NCI-H187 treated with DMSO at 0.1 percent for 48 hours (cell line): ENCODE measurements around the gene TAF11L4.
"Not testable (repeated sequence)": the region's sequence is repeated elsewhere in the genome, so short reads cannot be mapped to it uniquely, and the experiment has no call there.

Source experiments
- DNase-seq: peaks from one replicate; lab custom pipeline; 2025; lab: John Stamatoyannopoulos, UW

Gene TAF11L4

DNA sequence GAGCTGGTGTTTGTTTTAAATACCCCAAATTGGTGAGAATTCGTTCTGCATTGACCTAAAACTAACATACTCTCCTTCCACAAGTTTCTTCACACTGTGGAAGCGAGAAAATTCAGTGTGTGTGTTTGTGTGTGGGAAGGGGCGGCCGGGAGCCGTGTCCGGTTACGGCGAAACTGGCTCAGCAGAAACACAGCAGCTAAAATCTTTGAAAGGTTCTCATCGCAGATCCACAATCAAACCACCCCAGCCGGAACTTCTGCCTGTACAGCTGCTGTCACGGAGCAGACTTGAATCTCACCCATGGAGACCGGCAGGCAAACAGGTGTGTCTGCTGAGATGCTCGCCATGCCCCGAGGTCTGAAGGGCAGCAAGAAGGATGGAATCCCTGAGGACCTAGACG lies at the start of gene TAF11L4:
Gene TAF11L4 (plus strand): TSS at position 301 of the 400 bp plus-strand sequence.
- not testable (repeated sequence) for DNase-seq

DNA sequence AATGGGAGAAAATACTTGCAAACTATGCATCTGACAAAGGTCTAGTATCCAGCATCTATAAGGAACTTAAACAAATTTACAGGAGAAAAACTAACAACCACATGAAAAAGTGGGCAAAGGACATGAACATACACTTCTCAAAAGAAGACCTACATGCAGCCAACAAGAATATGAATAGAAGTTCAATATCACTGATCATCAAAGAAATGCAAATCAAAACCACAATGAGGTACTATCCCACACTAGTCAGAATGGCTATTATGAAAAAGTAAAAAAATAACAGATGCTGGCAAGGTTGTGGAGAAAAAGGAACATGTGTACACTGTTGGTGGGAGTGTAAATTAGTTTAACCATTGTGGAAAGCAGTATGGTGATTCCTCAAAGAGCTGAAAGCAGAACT lies 46.5 kb upstream of the TAF11L4 start:
- not testable (repeated sequence) for DNase-seq

DNA sequence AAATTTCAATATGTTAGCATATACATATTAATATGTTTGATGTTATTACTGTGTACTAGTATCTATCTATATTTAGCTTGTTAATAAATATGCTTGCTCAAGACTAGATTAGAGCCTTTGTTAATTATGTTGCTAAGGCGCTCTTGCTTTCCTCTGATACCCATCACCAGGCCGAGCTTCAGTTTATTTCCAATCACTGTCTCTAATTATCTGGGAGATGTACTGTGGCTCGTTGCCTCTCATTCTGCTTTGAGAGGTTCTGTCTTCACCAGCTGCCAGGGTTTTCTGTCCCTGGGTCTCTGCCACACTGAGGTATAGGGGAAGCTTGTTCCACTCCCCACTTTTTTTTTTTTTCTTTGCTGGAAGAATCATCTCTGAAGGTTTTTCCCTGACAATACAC lies 44.6 kb upstream of the TAF11L4 start:
- DNase-seq, result no peak

DNA sequence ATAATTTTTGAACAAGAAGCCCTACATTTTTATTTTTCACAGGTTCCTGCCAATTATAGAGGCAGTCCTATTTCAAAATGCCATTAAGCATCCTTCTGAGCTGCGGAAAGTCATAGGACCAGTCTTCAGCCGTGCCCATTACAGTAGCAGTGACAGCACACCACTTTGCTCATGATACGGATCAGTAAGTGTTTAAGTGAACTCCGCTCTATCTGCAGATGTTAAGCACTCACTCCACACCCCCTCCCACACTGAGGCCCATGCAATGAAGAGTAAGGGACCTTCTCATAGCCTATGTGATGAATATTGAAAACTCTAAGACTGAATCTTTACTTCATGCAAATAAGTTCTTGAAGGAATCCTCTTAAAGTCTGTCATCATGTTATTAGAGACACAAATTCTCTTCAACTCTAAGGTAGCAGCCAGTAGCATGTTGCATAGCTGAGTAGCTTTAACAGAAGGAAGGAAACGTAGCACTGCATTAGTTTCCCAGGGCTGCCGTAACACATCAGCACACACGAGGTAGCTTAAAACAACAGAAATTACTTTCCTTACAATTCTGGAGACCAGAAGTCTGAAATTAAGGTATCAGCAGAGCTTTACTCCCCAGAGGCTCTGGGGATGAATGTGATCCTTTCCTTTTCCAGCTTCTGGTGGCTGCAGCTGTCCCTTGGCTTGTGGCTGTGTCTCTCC lies 43.9 kb upstream of the TAF11L4 start:
- DNase-seq, result no peak

DNA sequence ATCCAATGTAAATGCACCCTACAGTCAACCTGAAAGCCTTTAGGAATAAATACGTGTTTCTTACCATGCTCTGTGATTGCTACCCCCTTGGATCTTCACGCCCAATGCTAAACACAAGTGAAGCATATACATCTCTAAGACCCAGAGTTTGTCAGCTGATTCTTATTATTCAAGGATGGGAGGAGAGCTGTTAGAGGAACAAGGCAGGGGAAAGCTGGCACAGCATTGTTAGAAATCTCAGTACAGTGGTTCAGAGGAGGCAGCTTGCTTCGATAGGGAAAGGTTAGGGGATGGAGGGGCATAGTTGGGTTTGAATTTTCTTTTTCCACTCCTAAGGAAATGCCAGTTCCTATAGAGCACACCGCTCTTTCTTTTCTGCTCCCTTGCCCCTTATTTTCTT lies 40.2 kb upstream of the TAF11L4 start:
- DNase-seq, result no peak

DNA sequence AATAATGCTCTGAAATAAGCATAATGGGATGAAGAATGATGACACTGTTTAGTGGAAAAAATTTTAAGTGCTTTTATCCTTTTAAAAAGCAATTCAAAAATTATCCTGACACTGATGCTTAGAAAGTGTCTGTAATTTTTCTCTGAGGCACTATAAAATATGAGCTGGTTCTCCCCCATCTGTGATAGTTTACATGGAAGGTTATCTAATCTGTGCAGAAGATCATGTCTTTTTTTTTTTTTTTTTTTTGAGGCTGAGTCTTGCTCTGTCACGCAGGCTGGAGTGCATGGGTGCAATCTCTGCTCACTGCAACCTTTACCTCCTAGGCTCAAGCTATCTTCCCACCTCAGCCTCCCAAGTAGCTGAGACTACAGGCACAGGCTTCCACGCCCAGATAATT lies 38.8 kb upstream of the TAF11L4 start:
- DNase-seq, result no peak

DNA sequence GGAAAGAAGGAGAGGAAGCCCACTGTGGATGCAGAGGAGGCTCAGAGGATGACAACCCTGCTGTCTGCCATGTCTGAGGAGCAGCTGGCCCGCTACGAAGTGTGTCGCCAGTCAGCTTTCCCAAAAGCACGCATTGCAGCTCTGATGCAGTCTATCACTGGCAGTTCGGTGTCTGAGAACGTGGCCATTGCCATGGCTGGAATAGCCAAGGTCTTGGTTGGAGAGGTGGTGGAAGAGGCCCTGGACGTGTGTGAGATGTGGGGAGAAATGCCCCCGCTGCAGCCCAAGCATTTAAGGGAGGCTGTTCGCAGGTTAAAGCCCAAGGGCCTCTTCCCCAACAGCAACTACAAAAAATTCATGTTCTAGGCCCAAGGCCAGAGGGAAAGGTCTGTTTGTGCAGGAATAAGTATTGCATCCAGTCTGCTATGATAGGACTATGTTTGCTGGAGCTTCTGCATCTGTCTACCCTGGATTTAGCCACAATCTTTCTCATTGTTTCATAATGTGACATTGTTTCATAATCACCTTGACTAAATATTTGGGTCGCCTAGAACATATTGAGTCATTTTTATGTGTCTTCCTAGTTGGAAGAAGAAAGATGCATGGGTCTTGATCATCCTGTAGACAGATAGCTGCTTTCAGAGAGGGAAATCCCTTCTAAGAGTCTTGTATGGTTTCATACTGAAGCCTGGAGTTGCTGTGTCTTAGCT lies 35.0 kb upstream of the TAF11L4 start:
- DNase-seq, result not testable (repeated sequence)

DNA sequence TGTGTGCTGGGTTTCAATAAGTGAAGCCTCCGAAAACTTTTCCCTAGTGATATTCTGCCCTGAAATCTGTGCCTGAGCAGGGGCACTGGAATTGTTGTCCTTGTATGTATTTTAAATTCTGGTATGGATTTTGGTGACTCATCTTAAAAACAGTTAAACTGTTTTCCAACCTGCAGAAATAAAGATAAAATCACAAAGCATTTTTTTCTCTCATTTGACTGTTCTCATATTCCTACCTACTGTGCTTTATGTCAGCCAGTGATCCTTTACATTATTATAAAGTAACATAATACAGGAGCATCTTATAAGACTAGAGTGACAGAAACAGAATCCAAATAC lies 34.5 kb upstream of the TAF11L4 start:
- DNase-seq, result no peak

DNA sequence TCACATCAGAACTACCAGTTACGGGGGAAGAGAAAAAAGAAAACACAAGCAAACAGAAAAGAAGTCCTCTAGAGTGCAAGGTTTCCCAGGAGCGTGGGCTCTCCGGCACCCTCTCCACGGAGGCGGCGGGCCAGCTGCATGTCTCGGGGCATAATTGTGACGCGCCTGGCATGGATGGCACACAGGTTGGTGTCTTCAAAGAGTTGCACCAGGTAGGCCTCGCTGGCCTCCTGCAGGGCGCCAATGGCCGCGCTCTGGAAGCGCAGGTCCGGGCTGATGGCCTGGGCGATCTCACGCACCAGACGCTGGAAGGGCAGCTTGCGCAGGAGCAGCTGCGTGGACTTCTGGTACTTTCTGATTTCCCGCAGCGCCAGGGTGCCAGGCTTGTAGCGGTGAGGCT lies 30.3 kb upstream of the TAF11L4 start:
- not testable (repeated sequence) for DNase-seq

DNA sequence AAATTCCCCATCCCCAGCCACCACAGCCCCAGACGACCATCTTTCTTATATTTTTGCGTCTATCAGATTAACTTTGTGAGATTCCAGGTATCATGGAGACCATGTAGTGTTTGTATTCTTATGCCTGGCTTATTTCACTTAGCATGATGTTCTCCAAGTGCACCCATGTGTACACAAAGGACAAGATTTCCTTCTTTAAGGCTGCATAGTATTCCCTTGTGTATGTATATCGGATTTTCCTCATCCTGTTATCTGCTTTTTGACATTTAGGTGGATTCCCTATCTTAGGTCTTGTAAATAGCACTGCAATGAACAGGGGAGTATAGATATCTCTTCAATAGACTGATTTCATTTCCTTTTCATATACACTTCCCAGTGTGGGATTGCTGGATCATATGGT lies 28.8 kb upstream of the TAF11L4 start:
- DNase-seq, result no peak

DNA sequence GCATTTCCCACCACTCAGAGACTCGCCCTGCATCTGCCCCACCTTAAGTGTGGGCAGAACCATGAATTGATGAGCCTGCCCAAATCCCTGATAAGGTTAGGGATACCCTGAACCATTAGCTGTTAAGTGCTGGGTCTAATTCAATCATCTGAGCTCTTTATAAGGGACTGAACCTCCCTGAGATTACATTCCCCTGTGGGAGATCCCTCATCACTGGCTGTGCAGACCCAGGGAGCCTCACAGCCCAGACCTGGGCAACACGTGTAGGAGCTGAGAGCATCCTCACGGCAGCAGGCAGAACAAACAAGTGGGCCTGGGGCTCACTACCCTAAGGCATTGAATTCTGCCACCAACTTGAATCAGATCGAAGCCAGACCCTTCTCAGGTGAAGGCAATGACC lies 24.2 kb upstream of the TAF11L4 start:
- no peak for DNase-seq

DNA sequence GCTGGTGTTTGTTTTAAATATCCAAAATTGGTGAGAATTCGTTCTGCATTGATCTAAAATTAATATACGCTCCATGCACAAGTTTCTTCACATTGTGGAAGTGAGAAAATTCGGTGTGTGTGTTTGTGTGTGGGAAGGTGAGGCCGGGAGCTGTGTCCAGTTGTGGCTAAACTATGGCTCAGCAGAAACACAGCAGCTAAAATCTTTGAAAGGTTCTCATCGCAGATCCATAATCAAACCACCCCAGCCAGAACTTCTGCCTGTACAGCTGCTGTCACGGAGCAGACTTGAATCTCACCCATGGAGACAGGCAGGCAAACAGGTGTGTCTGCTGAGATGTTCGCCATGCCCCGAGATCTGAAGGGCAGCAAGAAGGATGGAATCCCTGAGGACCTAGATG lies 23.7 kb upstream of the TAF11L4 start, which contains the start of gene TAF11L2:
Gene TAF11L2 (plus strand): TSS at position 301 of the 400 bp plus-strand sequence.
- not testable (repeated sequence) for DNase-seq

DNA sequence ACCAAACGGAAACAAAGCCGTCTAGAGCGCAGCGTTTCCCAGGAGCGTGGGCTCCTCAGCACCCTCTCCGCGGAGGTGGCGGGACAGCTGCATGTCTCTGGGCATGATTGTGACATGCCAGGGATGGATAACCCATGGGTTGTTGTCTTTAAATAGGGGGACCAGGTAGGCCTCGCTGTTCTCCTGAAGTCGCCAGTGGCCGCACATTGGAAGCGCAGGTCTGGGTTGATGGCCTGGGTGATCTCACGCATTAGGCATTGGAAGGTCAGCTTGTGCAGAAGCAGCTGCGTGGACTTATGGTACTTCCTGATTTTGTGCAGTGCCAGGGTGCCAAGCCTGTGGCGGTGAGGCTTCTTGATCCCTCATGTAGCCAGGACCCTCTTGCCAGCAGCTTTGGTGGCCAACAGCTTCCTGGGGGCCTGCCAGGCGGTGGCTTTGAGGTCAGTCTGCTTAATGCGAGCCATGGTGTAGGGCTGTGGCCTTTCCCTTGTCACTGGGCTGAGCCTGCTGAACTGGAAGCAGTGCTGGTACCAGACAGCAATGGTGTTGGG lies 9.8 kb upstream of the TAF11L4 start:
- DNase-seq, result no peak

DNA sequence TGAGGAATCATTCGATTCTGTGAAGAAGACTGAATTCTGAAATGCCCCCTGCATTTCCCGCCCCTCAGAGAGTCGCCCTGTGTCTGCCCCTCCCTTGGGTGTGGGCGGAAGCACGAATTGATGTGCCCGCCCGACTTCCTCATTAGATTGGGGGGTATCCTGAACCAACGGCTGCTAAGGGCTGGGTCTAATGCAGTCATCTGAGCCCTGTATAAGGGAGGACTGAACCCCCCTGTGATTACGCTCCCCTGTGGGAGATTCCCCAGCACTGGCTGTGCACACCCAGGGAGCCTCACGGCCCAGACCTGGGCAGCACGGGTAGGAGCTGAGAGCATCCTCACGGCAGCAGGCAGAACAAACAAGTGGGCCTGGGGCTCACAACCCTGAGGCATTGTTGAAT lies 4.1 kb upstream of the TAF11L4 start:
- DNase-seq, result not testable (repeated sequence)

DNA sequence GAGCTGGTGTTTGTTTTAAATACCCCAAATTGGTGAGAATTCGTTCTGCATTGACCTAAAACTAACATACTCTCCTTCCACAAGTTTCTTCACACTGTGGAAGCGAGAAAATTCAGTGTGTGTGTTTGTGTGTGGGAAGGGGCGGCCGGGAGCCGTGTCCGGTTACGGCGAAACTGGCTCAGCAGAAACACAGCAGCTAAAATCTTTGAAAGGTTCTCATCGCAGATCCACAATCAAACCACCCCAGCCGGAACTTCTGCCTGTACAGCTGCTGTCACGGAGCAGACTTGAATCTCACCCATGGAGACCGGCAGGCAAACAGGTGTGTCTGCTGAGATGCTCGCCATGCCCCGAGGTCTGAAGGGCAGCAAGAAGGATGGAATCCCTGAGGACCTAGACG lies 3.5 kb upstream of the TAF11L4 start, which contains the start of gene TAF11L3:
Gene TAF11L3 (plus strand): TSS at position 301 of the 400 bp plus-strand sequence.
- DNase-seq, result not testable (repeated sequence)

DNA sequence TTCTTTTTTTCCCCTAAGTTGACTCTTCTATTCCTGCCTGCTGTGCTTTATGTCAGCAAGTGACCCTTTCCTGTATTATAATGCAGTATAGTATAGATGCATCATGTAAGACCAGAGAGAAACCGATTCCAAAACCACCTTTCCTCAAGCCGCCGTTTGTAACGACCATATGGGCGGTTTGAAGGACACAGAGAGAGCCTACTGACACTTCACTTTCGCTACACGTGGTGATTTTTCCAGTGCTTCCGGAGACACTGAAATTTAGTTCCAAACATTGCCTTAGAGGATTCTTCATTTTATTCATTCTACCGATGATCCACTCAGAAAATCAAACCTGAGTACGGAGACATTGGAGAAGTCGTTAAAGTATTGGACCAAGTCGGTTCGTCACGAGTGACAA lies 2.1 kb upstream of the TAF11L4 start:
- DNase-seq, result not testable (repeated sequence)

DNA sequence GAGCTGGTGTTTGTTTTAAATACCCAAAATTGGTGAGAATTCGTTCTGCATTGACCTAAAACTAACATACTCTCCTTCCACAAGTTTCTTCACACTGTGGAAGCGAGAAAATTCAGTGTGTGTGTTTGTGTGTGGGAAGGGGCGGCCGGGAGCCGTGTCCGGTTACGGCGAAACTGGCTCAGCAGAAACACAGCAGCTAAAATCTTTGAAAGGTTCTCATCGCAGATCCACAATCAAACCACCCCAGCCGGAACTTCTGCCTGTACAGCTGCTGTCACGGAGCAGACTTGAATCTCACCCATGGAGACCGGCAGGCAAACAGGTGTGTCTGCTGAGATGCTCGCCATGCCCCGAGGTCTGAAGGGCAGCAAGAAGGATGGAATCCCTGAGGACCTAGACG lies 3.3 kb downstream of the TAF11L4 start, which contains the start of gene TAF11L5:
Gene TAF11L5 (plus strand): TSS at position 301 of the 400 bp plus-strand sequence.
- not testable (repeated sequence) for DNase-seq

DNA sequence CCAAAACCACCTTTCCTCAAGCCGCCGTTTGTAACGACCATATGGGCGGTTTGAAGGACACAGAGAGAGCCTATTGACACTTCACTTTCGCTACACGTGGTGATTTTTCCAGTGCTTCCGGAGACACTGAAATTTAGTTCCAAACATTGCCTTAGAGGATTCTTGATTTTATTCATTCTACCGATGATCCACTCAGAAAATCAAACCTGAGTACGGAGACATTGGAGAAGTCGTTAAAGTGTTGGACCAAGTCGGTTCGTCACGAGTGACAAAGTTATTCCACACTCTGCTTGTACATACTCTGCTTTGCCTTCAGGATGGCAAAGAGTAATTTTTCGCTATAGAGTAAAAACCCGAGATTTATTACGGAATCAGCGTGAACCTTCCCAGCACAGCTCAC lies 4.9 kb downstream of the TAF11L4 start:
- not testable (repeated sequence) for DNase-seq

DNA sequence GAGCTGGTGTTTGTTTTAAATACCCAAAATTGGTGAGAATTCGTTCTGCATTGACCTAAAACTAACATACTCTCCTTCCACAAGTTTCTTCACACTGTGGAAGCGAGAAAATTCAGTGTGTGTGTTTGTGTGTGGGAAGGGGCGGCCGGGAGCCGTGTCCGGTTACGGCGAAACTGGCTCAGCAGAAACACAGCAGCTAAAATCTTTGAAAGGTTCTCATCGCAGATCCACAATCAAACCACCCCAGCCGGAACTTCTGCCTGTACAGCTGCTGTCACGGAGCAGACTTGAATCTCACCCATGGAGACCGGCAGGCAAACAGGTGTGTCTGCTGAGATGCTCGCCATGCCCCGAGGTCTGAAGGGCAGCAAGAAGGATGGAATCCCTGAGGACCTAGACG lies 6.8 kb downstream of the TAF11L4 start, which contains the start of gene TAF11L6:
Gene TAF11L6 (plus strand): TSS at position 301 of the 400 bp plus-strand sequence.
- not testable (repeated sequence) for DNase-seq
